Measurements from ENCODE around the gene COL4A4.

DNA sequence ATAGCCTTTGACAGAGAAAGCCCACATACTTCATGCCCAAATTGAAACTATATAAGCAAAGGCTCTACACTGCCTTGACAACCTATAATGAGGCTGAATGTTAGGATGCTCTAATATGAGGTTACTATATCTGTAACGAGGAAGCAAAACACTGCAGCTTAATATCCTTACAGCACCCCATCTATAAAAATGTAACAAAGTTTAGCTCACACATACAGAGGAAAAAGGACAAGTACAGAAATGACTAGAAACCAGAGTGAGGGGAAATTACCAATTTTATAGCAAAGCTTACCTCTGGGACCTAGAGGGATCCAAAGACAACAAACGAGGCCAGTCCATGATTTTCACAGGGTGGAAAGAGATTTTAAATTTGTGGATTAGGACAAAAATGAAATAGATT is 138.5 kb downstream of the COL4A4 start:
- TF ChIP-seq, protein P1, sequence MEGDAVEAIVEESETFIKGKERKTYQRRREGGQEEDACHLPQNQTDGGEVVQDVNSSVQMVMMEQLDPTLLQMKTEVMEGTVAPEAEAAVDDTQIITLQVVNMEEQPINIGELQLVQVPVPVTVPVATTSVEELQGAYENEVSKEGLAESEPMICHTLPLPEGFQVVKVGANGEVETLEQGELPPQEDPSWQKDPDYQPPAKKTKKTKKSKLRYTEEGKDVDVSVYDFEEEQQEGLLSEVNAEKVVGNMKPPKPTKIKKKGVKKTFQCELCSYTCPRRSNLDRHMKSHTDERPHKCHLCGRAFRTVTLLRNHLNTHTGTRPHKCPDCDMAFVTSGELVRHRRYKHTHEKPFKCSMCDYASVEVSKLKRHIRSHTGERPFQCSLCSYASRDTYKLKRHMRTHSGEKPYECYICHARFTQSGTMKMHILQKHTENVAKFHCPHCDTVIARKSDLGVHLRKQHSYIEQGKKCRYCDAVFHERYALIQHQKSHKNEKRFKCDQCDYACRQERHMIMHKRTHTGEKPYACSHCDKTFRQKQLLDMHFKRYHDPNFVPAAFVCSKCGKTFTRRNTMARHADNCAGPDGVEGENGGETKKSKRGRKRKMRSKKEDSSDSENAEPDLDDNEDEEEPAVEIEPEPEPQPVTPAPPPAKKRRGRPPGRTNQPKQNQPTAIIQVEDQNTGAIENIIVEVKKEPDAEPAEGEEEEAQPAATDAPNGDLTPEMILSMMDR (IDR thresholded peaks at IDR 0.05), result no peak
- no peak for TF ChIP-seq POLR2A (IDR thresholded peaks at IDR 0.05)

All from Peyer's patch (tissue), 4 donors.